Hematopoietic multipotent progenitor cell (in vitro differentiated cells): Measurements from ENCODE around the gene AKT2. TPM values are rescaled to one million over a fixed set of nuclear protein-coding genes. Genes with fewer than 3 reads are reported as not detected.

Experiments
- DNase-seq, 3 donors: peaks; one replicate each; pipeline ENCODE4 v3.0.0-alpha.2; 2011 to 2015; ENCODE audit warnings: low read depth in 2 of 3, low spot score in 2 of 3
- total RNA-seq: library from RNA; depleted of rRNA; stranded (reverse); fragments of >200 nt; gene quantifications from one replicate; pipeline ENCODE4 v1.2.3, GENCODE V29; 2012

Gene AKT2
- total RNA-seq, 1 donor = 112 TPM

GRCh38 chr19:40274585-40275544 is 10.3 kb downstream of the AKT2 start:
- peak in 2 of 3 donors; percentile 26 to 58 for DNase-seq

DNA sequence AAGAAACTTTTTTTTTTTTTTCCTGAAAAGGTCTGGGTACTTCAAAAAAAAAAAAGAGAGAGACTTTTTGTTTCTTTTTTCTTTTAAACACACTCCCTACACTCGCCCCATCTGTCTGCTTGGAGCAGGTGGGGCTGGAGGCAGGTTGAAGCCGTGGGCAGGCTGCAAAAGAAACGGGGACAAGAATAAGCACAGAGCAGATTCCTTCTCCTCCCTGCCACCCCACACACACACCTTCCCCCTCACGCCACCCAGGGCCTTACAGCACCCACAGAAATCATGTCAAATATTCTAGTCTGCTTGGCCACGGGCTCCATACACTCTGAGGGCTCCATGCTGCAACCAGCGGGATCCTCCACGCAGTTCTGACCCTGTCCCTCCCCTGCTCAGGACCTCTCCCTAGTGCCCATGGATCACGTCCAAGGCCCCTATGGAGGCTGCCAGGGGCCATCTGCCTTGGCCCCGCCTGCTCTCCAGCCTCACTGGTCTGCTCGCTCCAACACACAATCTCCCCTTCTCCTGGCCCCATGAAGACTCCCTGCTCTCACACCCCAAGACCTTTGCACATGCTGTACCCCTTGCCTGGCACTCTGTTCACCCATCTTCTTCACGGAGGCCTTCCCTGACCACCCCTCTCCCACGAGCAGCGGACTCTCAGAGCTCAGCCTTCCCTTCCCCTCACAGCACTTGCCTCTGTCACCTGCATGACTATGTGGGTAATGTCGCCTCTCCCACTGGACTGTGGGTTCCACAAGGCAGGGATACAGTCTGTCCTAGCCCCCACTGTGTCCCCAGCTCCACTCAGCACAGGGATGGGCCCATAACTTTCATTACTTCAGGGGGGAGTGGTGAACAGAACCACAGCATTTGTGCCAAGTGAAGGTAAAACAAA is 11.4 kb downstream of the AKT2 start:
- no peak for DNase-seq

GRCh38 chr19:40272261-40272660 is 12.9 kb downstream of the AKT2 start:
- no peak for DNase-seq

- no peak for DNase-seq
Observed at GRCh38 chr19:40271706-40272105, 13.4 kb downstream of the AKT2 start.

DNA sequence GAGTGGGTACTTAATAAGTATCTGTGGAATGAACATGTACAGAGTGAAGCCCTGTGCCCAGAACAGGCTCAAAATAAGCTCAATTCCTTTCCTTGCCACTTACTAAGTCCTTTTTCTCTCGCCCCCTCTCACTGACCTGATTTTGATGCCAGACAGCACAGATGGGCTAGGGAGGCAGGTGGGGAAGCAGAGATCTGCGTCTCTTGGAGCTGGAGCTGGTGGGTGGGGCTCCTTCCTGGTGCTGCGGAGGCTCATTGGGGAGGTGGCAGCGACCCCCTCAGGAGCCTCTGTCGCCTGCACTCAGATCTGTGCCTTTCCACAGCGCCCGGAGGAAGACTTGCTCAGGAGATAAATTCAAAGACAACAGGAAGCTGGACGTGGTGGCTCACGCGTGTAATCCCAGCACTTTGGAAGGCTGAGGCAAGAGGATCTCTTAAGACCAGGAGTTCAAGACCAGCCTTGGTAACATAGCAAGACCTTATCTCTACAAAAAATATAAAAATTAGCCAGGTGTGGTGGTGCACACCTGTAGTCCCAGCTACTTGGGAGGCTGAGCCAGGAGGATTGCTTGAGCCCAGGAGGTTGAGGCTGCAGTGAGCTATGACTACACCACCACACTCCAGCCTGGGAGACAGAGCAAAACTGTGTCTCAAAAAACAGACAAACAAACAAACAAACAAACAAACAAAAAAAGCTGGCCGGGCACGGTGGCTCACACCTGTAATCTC is 14.6 kb downstream of the AKT2 start:
- no peak for DNase-seq

DNA sequence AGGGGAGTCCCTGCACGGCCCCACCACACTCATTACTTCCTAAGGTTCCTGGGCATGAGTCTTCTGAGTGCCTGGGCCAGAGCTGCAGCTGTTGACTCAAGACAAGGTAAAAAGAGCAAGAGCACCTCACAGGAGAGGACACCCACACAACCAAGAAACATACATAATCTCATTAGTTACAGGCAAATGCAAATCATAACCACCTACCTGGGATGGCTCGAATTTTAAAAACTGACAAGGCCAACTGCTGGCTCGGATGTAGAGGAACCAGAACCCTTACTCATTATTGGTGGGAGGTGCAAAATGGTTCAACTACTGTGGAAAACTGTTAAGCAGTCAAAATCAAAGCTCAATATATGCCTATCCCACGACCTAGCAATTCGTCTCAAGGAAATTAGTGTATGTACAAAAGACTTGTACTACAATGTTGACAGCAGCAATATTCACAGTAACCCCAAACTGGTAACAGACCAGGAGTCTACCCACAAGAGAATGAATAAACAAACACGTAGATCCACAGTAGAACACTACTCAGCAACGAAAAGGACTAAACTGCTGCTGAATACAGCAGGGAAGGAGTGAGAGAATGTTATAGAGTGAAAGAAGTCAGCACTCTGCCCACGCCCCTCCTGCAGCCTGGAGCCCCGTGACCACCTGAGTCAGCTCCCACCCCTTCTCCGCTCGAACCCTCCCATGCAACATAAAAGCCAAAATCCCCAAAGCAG is 15.8 kb downstream of the AKT2 start:
- DNase-seq = no peak

DNA sequence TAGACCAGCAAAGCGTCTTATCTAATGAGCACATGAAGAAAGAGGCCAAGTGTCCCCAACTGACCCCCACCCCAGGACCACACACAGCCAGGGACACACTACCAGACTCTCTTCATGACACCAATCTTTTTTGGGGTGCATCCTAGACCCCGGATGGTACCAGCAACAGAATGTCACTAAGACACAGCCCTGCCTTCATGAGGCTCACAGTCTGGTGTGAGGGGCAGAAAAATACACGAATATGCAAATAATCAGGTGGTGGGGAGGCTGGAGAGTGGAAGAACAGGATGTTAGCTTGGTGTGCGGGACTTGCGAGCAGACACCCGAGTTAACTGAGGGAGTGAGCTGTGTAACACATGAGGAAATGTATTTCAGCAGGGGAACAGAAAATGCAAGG is 17.5 kb downstream of the AKT2 start:
- DNase-seq = no peak

GRCh38 chr19:40266912-40267600 is 18.1 kb downstream of the AKT2 start:
- no peak for DNase-seq

- no peak for DNase-seq
Observed at GRCh38 chr19:40266119-40266518, 19.0 kb downstream of the AKT2 start.

GRCh38 chr19:40265763-40266099 is 19.4 kb downstream of the AKT2 start:
- no peak for DNase-seq

GRCh38 chr19:40265055-40265762 is 19.9 kb downstream of the AKT2 start:
- DNase-seq = no peak

GRCh38 chr19:40264314-40265054 is 20.7 kb downstream of the AKT2 start:
- no peak for DNase-seq

DNA sequence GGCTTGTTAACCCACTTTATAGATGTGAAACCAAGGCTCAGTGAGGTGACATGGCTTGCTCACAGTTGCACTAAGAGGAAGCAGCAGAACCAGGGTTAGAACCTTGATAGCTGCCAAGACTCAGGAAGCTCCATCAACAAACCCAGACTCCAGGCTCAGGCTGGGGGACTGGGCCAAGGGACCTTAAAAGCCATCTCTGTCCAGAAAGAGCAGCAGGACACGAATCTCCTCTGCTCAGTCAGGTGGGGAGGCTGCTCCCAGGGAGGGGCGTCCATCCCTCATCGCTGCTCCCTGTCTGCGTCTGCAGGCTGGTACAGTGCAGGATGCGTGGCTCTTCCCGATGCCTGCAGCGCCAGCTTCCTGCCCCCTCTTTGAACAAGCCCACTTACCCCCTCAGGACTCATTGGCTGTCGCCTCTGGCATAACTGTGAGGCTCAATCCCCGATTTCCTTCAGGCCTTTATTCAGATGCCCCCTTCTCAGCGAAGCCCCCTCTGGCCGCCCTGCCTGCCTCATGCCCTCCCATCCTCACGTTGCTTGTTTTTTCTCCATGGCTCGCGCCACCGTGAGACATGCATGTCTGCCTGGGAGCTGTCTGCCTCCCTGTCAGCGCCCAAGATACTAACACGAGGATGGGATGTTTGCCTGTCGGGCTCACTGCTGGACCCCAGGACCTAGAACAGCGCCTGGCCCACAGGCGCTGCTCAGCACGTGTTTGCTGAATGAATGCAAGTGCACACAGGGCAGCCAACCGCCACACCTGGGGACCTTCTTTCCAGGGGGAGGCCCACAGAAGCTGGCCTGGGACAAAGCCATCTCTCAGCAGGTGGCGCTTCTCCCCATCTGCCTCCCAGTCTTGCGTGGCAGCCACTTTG is 21.5 kb downstream of the AKT2 start:
- DNase-seq = no peak

DNA sequence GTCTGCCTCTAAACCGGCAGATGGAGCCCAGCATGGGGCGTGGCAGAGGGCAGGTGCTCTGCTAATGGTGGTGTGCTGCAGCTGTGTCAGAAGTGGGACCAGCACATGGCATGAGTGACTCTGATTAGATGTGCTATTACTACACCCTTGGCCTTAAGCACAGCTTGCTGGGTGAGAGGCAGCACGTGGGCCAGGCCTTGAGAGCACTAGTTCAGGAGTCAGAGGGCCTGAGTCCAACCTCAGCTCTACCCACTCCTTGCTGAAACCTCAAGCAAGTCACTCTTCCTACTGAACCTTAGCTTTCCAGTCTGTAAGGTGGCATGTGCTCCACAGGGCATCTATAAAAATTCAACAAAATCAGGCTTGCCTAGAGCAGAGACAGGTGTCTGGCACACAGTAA is 22.7 kb downstream of the AKT2 start:
- DNase-seq = no peak

- no peak for DNase-seq
Observed at GRCh38 chr19:40261631-40262030, 23.5 kb downstream of the AKT2 start.

GRCh38 chr19:40257096-40257517 is 28.0 kb downstream of the AKT2 start:
- no peak for DNase-seq

DNA sequence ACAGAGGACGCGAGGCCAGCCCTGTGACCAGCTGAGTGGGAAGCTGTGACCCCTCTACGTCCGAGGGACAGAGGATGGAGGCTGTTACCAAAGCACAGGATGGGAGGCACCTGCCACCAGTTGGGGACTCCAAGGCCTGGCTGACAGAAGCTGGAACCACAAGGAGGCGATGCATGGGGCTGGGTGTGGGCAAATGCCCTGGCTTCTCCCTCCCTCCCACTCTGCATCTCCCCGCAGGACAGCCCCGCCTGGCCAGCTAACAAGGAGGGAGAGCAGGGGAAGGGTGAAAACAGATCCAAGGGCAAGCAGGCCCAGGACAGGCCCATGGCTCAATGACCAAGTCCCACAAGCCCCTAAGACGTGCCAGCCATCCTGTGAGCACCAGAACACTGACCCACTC is 28.6 kb downstream of the AKT2 start:
- DNase-seq = no peak
